T-helper 22 cell (primary cell): ENCODE results near the gene FAM53C.
"Not testable (repeated sequence)": the region's sequence is repeated elsewhere in the genome, so short reads cannot be mapped to it uniquely, and the experiment has no call there.

Experiments used
- DNase-seq: peaks from one replicate; pipeline ENCODE4 v3.0.0-alpha.2; 2020; ENCODE audit warnings: low read depth

The FAM53C gene

GRCh38 chr5:138337685-138338410 is at the start of gene FAM53C:
TSS of gene FAM53C (plus strand) at chr5:138338266. CDS start at chr5:138341336, 3,070 bp downstream.
- DNase-seq = peak; percentile 76

GRCh38 chr5:138289296-138289695 is 48.8 kb upstream of the FAM53C start:
- DNase-seq = no peak

- no peak for DNase-seq
Observed at GRCh38 chr5:138303372-138303771, 34.7 kb upstream of the FAM53C start.

- DNase-seq = no peak
Observed at GRCh38 chr5:138305797-138306196, 32.3 kb upstream of the FAM53C start.

GRCh38 chr5:138315751-138316278 is 22.3 kb upstream of the FAM53C start:
- DNase-seq = no peak

GRCh38 chr5:138316355-138316754 is 21.7 kb upstream of the FAM53C start:
- no peak for DNase-seq

- DNase-seq = not testable (repeated sequence)
Observed at GRCh38 chr5:138318211-138318610, 19.9 kb upstream of the FAM53C start.

- no peak for DNase-seq
Observed at GRCh38 chr5:138330813-138331448, 7.1 kb upstream of the FAM53C start.

GRCh38 chr5:138331449-138332368 is 6.4 kb upstream of the FAM53C start, which contains the start of gene CDC25C:
TSS of gene CDC25C (minus strand) at chr5:138331804. CDS start at chr5:138331180, 624 bp downstream.
- DNase-seq = peak; percentile 96

- DNase-seq = no peak
Observed at GRCh38 chr5:138334867-138335447, 3.1 kb upstream of the FAM53C start.

- peak; percentile 65 for DNase-seq
Observed at GRCh38 chr5:138336952-138337684, 948 bp upstream of the FAM53C start.

GRCh38 chr5:138338411-138339090 is 485 bp downstream of the FAM53C start:
- DNase-seq = no peak

- no peak for DNase-seq
Observed at GRCh38 chr5:138339091-138339456, 1.0 kb downstream of the FAM53C start.

- no peak for DNase-seq
Observed at GRCh38 chr5:138339464-138339863, 1.4 kb downstream of the FAM53C start.

GRCh38 chr5:138340008-138340407 is 1.9 kb downstream of the FAM53C start:
- DNase-seq = no peak

GRCh38 chr5:138344887-138345622 is 7.0 kb downstream of the FAM53C start:
- DNase-seq = no peak

- DNase-seq = no peak
Observed at GRCh38 chr5:138346889-138347288, 8.8 kb downstream of the FAM53C start.

GRCh38 chr5:138349852-138350562 is 11.9 kb downstream of the FAM53C start:
- no peak for DNase-seq

GRCh38 chr5:138350563-138350890 is 12.5 kb downstream of the FAM53C start:
- DNase-seq = no peak
